Stimulated activated memory B cell treated with anti-CD40 and anti-IgM and Interleukin-4, amounts not matched to agents 10 μg/mL and 1 μg/mL and 100 μg/mL, for 72 hours (primary cell): ENCODE results near the gene ART1.
A peak's percentile ranks its signal among the peaks of the same experiment; 100 is the strongest.
"Not testable (repeated sequence)": the region's sequence is repeated elsewhere in the genome, so short reads cannot be mapped to it uniquely, and the experiment has no call there.

ENCODE experiments used
- ATAC-seq: fragments of 150-1000 bp; cut with Tn5 transposase; 2 replicates; pipeline ENCODE4 v1.10.0; 2021
- H3K27ac Mint-ChIP-seq: one replicate; pipeline ENCODE4 v1.8.0; 2022; ENCODE audit warnings: mild to moderate bottlenecking, mixed read lengths
- H3K27me3 Mint-ChIP-seq: one replicate; pipeline ENCODE4 v1.8.0; 2022; ENCODE audit warnings: mixed read lengths
- H3K36me3 Mint-ChIP-seq: one replicate; pipeline ENCODE4 v1.8.0; 2022; ENCODE audit warnings: mixed read lengths
- H3K4me1 Mint-ChIP-seq: one replicate; pipeline ENCODE4 v1.8.0; 2022; ENCODE audit warnings: mixed read lengths
- H3K4me3 Mint-ChIP-seq: one replicate; pipeline ENCODE4 v1.8.0; 2022; ENCODE audit warnings: mild to moderate bottlenecking, moderate library complexity, mixed read lengths
- H3K9me3 Mint-ChIP-seq: one replicate; pipeline ENCODE4 v1.8.0; 2022; ENCODE audit warnings: mixed read lengths

Gene ART1

GRCh38 chr11:3644817-3645235 lies at the start of gene ART1:
Gene ART1, plus strand, starts transcription at chr11:3645128. Its CDS starts 14,086 bp downstream, at chr11:3659214.
- no peak within 1 kb of the TSS for H3K27ac Mint-ChIP-seq
- peaks cover 2% of the 10 kb centered on the region for H3K9me3 Mint-ChIP-seq
- H3K4me3 Mint-ChIP-seq = no peak within 1 kb of the TSS
- H3K4me1 Mint-ChIP-seq = peaks cover 7% of the 10 kb centered on the region
- ATAC-seq = no peak
- H3K27me3 Mint-ChIP-seq = peaks cover 61% of the 10 kb centered on the region
- H3K36me3 Mint-ChIP-seq = no peaks in the 10 kb centered on the region

DNA sequence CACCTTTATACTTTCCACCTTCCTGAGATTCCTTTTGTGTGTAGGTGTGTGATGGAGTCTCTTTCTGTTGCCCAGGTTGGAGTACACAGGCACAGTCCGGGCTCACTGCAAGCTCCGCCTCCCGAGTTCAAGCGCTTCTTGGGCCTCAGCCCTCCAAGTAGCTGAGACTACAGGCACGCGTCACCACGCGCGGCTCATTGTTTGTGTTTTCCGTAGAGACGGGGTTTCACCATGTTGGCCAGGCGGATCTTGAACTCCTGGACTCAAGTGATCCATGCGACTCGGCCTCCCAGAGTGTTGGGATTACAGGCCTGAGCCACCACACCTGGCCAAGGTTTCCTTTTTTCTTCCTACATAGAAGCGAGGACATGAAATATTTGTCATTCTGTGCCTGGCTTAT lies 47.2 kb upstream of the ART1 start:
- ATAC-seq, H3K27ac Mint-ChIP-seq, H3K36me3 Mint-ChIP-seq, H3K4me3 Mint-ChIP-seq, H3K27me3 Mint-ChIP-seq, H3K4me1 Mint-ChIP-seq, H3K9me3 Mint-ChIP-seq: not testable (repeated sequence)

- ATAC-seq = not testable (repeated sequence)
These were observed 44.7 kb upstream of the ART1 start for GRCh38 chr11:3600201-3600600.

GRCh38 chr11:3604167-3604566 lies 40.8 kb upstream of the ART1 start:
- Mint-ChIP-seq H3K27ac (no peak overlapping the region), H3K4me1 (no peaks in the 10 kb centered on the region), H3K9me3 (no peaks in the 10 kb centered on the region), H3K36me3 (no peaks in the 10 kb centered on the region), H3K4me3 (no peak overlapping the region), H3K27me3 (no peaks in the 10 kb centered on the region)
- no peak for ATAC-seq

More at GRCh38 chr11:3600201-3600600, 44.7 kb upstream of the ART1 start:
- H3K27me3 Mint-ChIP-seq, H3K27ac Mint-ChIP-seq, H3K4me3 Mint-ChIP-seq, H3K4me1 Mint-ChIP-seq, H3K36me3 Mint-ChIP-seq, H3K9me3 Mint-ChIP-seq: not testable (repeated sequence)

DNA sequence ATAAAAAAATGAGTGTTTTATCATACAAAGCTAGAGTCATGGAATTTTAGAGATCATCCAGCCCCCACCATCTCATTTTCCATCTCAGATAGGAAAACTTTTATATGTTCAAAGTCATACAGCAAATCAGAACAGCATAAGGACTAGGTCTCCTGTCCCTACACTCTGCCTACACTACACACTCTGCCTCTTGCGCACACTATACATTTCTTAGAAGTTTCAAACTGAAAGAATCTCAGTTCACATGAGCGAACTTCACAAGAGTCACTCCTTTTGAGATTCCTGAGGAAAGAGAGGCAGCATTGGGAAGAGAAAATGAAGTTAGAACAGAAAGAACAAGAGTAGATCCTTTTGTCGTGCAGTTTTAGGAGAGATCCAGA lies 39.7 kb upstream of the ART1 start:
- H3K9me3 Mint-ChIP-seq = no peaks in the 10 kb centered on the region
- ATAC-seq = no peak
- no peaks in the 10 kb centered on the region for H3K27me3 Mint-ChIP-seq
- H3K4me1 Mint-ChIP-seq = no peaks in the 10 kb centered on the region
- H3K27ac Mint-ChIP-seq = no peak overlapping the region
- no peaks in the 10 kb centered on the region for H3K36me3 Mint-ChIP-seq
- no peak overlapping the region for H3K4me3 Mint-ChIP-seq

- Mint-ChIP-seq H3K4me3 (no peak overlapping the region), H3K27me3 (no peaks in the 10 kb centered on the region), H3K9me3 (no peaks in the 10 kb centered on the region), H3K4me1 (no peaks in the 10 kb centered on the region), H3K27ac (no peak overlapping the region), H3K36me3 (no peaks in the 10 kb centered on the region)
- no peak for ATAC-seq
These were observed 39.1 kb upstream of the ART1 start for GRCh38 chr11:3605771-3606203.

- H3K27ac Mint-ChIP-seq = no peak overlapping the region
- no peak for ATAC-seq
- H3K27me3 Mint-ChIP-seq = no peaks in the 10 kb centered on the region
- H3K4me1 Mint-ChIP-seq = peaks cover 10% of the 10 kb centered on the region
- H3K4me3 Mint-ChIP-seq = no peak overlapping the region
- no peaks in the 10 kb centered on the region for H3K9me3 Mint-ChIP-seq
- H3K36me3 Mint-ChIP-seq = no peaks in the 10 kb centered on the region
These were observed 35.3 kb upstream of the ART1 start for GRCh38 chr11:3609416-3610265.

- no peak overlapping the region for H3K4me3 Mint-ChIP-seq
- no peak overlapping the region for H3K27ac Mint-ChIP-seq
- no peaks in the 10 kb centered on the region for H3K9me3 Mint-ChIP-seq
- H3K36me3 Mint-ChIP-seq = no peaks in the 10 kb centered on the region
- peaks cover 8% of the 10 kb centered on the region for H3K27me3 Mint-ChIP-seq
- peaks cover 22% of the 10 kb centered on the region for H3K4me1 Mint-ChIP-seq
- no peak for ATAC-seq
These were observed 34.1 kb upstream of the ART1 start for GRCh38 chr11:3610846-3611245.

- H3K36me3 Mint-ChIP-seq = no peaks in the 10 kb centered on the region
- ATAC-seq = no peak
- H3K27me3 Mint-ChIP-seq = peaks cover 12% of the 10 kb centered on the region
- H3K9me3 Mint-ChIP-seq = no peaks in the 10 kb centered on the region
- H3K4me3 Mint-ChIP-seq = no peak overlapping the region
- H3K27ac Mint-ChIP-seq = no peak overlapping the region
- peaks cover 22% of the 10 kb centered on the region for H3K4me1 Mint-ChIP-seq
These were observed 32.8 kb upstream of the ART1 start for GRCh38 chr11:3611976-3612678.

- ATAC-seq = peak; percentile 35
- peak overlapping the region; percentile 72 for H3K27ac Mint-ChIP-seq
- peaks cover 12% of the 10 kb centered on the region for H3K27me3 Mint-ChIP-seq
- no peaks in the 10 kb centered on the region for H3K36me3 Mint-ChIP-seq
- H3K9me3 Mint-ChIP-seq = no peaks in the 10 kb centered on the region
- peaks cover 22% of the 10 kb centered on the region for H3K4me1 Mint-ChIP-seq
- peak overlapping the region; percentile 60 for H3K4me3 Mint-ChIP-seq
These were observed 30.8 kb upstream of the ART1 start for GRCh38 chr11:3613998-3614741.

DNA sequence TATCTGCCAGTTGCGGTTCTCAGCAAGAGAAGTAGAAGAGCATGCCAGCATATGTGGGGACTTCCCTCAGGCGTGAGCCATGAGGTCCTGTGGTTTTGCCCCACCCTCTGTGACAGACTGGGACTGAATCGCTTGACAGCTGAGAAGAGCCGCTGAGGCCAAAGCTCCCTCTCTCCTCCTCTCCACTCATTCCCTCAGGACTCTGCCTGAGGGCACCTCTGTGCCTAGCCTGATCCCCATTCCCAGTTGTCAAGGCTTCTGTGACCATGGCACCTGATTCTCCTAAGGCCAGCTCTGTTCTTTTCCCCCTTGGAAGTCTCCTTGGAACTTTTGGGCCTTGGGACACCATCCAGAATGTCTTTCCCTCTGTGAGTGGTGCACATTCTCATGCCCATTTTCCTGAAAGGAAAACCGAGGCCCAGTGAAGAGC lies 30.2 kb upstream of the ART1 start:
- peak; percentile 94 for ATAC-seq
- peaks cover 12% of the 10 kb centered on the region for H3K27me3 Mint-ChIP-seq
- H3K4me3 Mint-ChIP-seq = peak overlapping the region; percentile 60
- H3K36me3 Mint-ChIP-seq = no peaks in the 10 kb centered on the region
- H3K4me1 Mint-ChIP-seq = peaks cover 22% of the 10 kb centered on the region
- peak overlapping the region; percentile 72 for H3K27ac Mint-ChIP-seq
- no peaks in the 10 kb centered on the region for H3K9me3 Mint-ChIP-seq

- Mint-ChIP-seq H3K4me3 (no peak overlapping the region), H3K4me1 (peaks cover 22% of the 10 kb centered on the region), H3K36me3 (no peaks in the 10 kb centered on the region), H3K27ac (no peak overlapping the region), H3K27me3 (peaks cover 12% of the 10 kb centered on the region), H3K9me3 (no peaks in the 10 kb centered on the region)
- ATAC-seq = no peak
These were observed 28.9 kb upstream of the ART1 start for GRCh38 chr11:3615998-3616397.

DNA sequence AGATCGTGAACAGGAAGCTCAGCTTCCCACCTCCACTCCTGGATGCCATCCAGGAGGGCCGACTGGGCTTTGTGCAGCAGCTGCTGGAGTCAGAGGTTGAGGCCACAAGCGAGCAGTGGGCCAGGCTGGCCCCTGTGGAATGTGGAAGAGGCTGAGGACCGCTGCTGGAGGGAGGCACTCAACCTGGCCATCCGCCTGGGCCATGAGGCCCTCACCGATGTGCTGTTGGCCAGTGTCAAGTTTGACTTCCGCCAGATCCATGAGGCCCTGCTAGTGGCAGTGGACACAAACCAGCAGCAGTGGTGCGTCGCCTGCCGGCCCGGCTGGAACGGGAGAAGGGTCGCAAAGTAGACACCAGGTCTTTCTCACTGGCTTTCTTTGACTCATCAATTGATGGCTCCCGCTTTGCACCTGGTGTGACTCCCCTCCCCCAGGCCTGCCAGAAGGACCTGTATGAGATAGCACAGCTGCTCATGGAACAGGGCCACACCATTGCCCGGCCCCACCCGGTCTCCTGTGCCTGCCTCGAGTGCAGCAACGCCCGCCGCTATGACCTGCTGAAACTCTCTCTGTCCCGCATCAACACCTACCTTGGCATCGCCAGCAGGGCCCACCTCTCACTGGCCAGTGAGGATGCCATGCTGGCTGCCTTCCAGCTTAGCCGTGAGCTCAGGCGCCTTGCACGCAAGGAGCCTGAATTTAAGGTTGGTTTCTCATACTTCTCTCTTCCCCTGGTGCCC lies 28.0 kb upstream of the ART1 start:
- Mint-ChIP-seq H3K36me3 (no peaks in the 10 kb centered on the region), H3K4me3 (no peak overlapping the region), H3K27ac (no peak overlapping the region), H3K9me3 (no peaks in the 10 kb centered on the region), H3K4me1 (peaks cover 22% of the 10 kb centered on the region), H3K27me3 (peaks cover 12% of the 10 kb centered on the region)
- no peak for ATAC-seq

DNA sequence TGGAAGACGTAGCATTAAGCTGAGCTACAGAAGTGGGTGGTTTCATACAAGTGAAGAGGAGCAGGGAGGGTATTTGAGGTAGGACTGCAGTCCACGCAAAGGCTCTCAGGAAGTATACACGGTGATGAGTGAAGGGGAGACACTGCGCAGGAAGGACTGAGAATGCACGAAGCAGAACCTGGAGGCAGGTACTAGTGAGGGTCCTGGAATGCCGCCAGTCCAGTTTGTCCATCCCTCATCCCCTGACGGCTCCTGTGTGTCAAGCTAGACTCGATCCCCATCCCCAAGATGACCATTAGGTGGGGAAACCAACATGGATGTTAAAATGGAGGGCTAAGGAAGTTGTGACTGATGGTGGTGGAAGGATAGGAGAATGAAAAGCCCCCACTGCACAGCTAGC lies 26.9 kb upstream of the ART1 start:
- peaks cover 12% of the 10 kb centered on the region for H3K27me3 Mint-ChIP-seq
- H3K27ac Mint-ChIP-seq = no peak overlapping the region
- H3K36me3 Mint-ChIP-seq = no peaks in the 10 kb centered on the region
- H3K9me3 Mint-ChIP-seq = no peaks in the 10 kb centered on the region
- no peak overlapping the region for H3K4me3 Mint-ChIP-seq
- no peak for ATAC-seq
- H3K4me1 Mint-ChIP-seq = peaks cover 22% of the 10 kb centered on the region

DNA sequence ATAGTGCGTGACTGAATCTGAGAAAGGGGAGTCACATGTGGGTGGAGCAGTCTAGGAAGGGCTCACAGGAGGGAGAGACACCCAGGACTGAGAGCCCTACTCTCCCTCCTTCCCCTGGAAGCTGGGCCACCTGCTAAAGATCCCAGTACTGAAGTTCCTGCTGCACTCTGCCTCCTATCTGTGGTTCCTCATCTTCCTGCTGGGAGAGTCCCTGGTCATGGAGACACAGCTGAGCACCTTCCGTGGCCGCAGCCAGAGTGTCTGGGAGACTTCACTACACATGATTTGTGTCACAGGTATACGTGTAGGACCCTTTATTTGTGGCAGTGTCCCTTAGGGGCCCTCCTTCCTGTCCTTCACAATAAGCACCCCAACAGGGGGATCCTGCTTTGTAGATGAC lies 22.4 kb upstream of the ART1 start:
- no peak for ATAC-seq
- no peaks in the 10 kb centered on the region for H3K9me3 Mint-ChIP-seq
- no peaks in the 10 kb centered on the region for H3K27me3 Mint-ChIP-seq
- no peak overlapping the region for H3K27ac Mint-ChIP-seq
- H3K36me3 Mint-ChIP-seq = no peaks in the 10 kb centered on the region
- no peaks in the 10 kb centered on the region for H3K4me1 Mint-ChIP-seq
- H3K4me3 Mint-ChIP-seq = no peak overlapping the region
